Measurements from ENCODE around the gene ATG2B.

ATG2B gene

GRCh38 chr14:96362965-96363750 is at the start of gene ATG2B, which contains the start of gene GSKIP:
Gene ATG2B, minus strand, starts transcription at chr14:96363341. Its CDS starts 365 bp downstream, at chr14:96362976.
Gene GSKIP, plus strand, starts transcription at chr14:96363526. Its CDS starts 18,722 bp downstream, at chr14:96382248.
- peak; percentile 74 for DNase-seq (ENCODE audit: low read depth)

DNA sequence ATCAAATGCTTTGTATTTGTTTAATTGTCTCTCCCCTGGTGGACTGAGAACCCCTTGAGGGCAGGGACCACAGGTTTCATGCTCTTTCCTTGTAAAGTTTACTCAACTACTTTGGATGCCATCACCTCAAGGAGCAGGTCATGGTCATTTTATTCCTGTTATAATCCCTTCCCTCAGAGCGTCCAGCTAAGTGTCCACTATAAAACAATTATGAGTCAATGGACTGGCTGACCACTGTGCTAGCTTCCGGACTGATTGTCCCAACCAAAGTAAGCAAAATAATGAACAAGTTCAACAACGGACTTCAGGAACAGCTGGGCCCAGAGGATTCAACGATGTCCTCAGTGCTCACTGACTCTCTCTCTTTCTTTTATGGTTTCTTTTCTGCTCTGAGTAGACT is 47.0 kb upstream of the ATG2B start:
- no peak for DNase-seq (ENCODE audit: low read depth)

GRCh38 chr14:96409701-96410100 is 46.6 kb upstream of the ATG2B start:
- no peak for DNase-seq (ENCODE audit: low read depth)

DNA sequence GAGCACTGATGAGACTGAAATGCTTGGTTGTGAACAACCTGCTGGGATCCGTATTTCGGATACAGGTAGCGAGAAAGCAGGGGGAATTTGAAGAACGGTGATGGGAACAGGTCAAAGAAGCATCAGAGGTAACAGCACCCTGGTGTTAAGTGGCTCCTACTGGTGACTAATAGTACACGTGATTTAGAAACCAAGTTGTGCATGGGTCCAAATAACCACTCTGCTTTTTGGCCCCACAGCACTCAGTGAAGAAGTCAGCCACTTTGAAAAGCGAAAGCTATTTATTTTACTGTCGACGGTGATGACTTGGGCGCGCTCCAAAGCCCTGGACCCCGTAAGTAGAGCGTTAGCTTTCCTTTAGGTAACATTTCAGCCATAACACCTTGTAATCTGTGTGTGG is 45.5 kb upstream of the ATG2B start:
- DNase-seq (ENCODE audit: low read depth), result no peak

DNA sequence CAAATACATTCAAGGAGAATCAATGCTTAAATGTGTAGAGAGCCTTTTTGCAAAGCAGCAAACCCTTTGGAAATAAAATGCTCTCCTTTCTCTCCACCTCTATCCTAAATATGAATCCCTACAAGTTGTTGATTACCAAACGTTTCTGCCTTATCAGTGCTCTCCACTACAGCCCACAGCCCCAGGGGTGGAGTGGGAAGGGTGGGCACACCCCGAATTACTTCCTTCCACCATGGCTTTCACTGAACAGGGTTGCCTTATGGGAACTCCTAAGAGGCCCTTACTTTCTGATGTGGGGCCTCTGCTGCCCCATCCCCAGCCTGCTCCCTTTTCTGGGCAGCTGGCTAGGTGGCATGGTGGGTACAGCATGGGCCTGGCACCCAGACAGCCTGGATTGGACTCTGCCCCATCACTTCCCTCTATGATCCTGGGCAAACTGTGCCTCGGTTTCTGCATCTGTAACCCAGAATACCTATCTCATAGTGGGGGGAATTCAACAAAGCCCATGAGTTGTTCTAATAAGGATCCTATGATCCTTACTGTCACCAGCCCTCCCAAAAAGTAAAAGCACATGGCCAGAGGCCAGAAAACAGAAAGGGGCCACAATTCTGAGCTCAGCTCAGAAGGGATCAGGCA is 44.9 kb upstream of the ATG2B start:
- DNase-seq (ENCODE audit: low read depth), result peak; percentile 35

DNA sequence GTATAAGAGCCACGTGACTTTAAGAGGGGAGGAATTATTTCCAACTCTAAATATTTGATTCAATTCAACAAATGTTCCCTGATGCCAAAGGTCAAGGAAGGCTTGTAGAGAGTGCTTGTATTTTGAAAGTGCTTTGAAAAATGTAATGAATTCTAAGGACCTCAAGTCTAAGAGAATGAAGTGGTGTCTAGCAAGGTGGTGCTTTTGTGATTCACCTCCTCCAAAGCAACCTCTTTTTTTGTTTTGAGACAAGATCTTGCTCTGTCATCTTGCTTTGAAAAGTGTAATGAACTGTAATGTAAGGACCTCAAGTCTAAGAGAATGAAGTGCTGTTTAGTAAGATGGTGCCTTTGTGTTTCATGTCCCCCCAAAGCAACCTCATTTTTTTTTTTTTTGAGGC is 42.5 kb upstream of the ATG2B start:
- no peak for DNase-seq (ENCODE audit: low read depth)

DNA sequence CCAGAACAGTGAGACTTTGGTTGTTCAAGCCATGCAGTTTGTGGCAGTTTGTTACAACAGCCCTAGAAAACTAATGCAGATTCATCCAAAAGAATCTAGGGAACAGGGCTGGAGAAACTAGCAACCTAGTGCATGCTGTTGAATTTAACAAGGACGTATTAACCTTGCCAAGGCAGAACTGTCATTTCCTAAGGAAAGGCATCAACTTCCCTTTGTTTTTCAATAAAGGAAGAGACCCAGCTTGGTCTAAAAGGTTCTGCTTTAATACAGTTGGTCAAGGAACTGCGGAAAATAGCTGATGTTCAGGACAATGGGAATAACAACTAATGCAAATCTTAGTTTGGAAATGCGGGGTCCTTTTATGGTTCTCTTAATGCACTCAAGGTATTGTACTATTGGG is 40.3 kb upstream of the ATG2B start:
- DNase-seq (ENCODE audit: low read depth), result no peak

DNA sequence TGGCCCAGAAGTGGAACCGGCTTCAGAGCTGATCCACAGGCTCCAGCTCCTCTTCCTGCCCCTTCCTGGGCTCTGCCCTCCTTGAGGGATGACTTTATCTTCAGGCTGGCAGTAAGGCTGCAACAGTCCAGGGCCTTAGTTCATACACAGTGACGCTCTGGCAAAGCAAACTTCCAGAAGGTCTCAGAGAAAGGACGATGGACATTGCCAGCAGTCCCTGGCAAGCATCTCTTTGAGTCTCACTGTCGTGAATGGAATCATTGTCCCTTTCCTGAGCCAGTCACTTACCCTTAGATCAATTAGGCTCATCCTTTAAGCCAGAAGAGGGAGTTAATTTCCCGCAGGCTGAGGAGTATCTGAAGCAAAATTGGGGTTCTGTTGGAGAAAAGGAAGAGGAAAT is 37.4 kb upstream of the ATG2B start:
- DNase-seq (ENCODE audit: low read depth), result no peak

GRCh38 chr14:96399405-96399804 is 36.3 kb upstream of the ATG2B start:
- DNase-seq (ENCODE audit: low read depth), result no peak

GRCh38 chr14:96398921-96399320 is 35.8 kb upstream of the ATG2B start:
- DNase-seq (ENCODE audit: low read depth), result no peak

- no peak for DNase-seq (ENCODE audit: low read depth)
Observed at GRCh38 chr14:96398432-96398831, 35.3 kb upstream of the ATG2B start.

DNA sequence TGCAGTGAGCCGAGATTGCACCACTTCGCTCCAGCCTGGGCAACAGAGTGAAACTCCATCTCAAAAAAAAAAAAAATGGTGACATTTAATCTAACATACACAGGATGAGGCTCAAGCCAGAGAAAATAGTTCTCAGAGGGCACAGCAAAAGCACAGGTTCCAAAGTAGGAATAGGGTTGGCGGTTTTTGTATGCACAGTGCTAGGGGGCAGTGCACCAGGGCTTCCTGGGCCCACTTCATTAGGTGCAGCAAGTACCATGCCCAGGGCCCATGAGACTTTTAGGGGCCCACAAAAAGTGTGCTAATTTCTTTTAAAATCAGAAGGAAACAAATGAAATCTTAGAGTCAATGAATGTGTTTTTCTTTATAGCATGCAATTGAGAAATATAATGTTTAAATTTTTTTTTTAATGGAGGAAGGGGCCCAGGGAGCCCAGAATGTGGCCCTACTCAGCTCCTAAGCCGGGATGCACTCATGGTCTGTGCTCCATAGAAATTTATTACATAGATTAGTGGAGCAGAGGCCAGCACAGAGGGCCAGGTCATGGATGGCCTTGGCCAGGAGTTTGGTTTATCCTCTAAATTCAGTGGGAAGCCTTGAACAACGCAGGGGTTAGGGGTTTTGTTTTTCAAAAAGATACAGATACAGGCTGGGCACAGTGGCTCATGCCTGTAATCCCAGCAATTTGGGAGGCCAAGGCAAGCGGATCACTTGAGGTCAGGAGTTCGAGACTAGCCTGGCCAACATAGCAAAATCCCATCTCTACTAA is 31.1 kb upstream of the ATG2B start:
- no peak for DNase-seq (ENCODE audit: low read depth)

DNA sequence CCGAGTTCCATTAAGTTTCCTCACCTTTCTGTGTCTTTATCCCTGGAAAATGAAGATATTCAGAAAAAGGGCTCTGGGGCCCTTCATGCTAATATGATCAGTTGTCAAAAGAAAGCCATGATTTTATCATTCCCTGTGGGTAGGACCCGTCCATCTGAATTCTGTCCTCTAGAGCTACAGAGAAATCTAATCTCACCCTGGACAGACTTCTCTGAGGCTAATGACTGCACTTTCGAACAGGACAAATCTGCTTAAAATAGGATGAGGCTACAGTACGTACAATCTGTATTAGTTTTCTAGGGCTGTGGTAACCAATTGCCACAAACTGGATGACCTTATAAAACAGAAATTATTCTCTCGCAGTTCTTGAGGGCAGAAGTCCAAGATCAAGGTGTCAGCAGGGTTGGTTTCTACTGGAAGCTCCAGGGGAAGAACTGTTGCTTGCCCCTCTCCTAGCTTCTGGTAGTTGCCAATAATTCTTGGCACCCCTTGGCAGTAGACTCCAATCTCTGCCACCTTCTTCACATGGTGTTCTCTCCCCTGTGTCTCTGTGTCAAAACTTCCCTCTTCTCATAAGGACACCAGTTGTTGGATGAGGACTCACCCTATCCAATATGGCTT is 30.0 kb upstream of the ATG2B start:
- no peak for DNase-seq (ENCODE audit: low read depth)

- DNase-seq (ENCODE audit: low read depth), result peak; percentile 84
Observed at GRCh38 chr14:96391293-96392118, 28.4 kb upstream of the ATG2B start.

DNA sequence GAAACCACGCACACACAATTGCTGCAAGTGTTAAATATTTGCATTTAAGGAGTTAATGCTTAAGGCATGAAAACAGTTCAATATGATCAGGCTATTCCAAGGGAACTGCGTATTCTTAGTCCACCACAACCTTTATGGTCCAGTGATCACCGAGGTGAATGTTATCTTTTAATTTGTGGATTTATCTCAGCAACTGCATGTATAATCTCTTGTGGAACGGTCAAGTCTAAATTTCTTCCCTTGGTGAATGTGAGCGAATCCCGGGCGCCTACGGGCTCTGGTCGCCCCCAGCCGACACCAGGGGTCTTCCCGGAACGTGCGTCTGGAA is 27.8 kb upstream of the ATG2B start:
- DNase-seq (ENCODE audit: low read depth), result no peak

- no peak for DNase-seq (ENCODE audit: low read depth)
Observed at GRCh38 chr14:96385385-96385784, 22.2 kb upstream of the ATG2B start.

DNA sequence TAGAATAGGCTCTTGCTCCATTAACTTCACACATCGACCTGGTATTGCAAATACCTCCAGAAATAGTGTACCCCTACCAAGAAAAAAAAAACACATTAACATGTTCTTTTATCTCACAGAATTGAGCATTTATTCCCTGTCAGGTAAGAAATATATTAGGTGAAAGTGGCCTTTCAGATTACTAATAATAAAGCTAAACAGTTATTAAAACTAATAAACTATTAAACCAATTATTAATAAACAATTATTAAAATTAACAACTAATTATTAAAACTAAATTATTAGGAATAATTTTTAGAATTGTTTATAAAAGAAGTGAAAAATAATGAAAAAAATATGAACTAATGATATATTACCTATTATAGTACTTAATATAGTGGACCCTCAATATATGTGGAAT is 21.6 kb upstream of the ATG2B start:
- DNase-seq (ENCODE audit: low read depth), result no peak

- no peak for DNase-seq (ENCODE audit: low read depth)
Observed at GRCh38 chr14:96384053-96384452, 20.9 kb upstream of the ATG2B start.

DNA sequence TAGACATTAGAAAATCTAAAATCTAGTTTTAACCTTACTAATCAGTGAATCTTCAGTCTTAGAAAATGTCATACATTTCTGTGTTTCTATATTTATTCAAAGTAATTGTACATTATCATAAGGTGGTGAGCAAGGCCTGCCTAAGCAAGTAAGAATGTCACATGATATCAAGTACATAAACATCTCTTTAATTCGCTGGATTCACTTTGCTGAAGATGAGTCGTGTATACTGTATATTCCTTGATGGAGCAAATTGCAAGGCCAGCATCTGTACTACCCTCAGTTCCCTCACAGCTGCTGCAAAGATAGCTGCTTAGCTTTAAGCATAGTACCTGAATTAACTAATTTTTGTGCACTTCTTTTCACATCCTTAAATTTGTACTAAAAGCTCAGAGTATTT is 20.3 kb upstream of the ATG2B start:
- no peak for DNase-seq (ENCODE audit: low read depth)

- DNase-seq (ENCODE audit: low read depth), result no peak
Observed at GRCh38 chr14:96380735-96381134, 17.6 kb upstream of the ATG2B start.

DNA sequence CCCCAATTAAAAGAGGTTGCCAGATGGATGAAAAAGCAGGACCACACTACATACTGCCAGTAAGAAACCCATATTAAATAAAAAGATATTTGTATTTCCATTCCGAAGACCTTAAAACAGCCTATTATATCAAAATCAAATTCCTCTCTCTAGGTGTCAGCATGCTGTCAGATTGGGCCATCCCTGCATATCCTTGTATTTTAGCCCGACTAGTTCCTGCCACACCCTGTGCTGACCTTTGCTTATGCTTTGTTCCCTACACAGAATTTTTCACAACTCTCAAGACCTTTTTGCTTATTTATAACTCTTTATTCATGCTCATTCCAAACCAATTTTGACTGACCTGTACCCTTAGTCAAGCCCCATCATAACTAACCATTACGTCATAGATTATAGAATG is 13.0 kb upstream of the ATG2B start:
- no peak for DNase-seq (ENCODE audit: low read depth)

DNA sequence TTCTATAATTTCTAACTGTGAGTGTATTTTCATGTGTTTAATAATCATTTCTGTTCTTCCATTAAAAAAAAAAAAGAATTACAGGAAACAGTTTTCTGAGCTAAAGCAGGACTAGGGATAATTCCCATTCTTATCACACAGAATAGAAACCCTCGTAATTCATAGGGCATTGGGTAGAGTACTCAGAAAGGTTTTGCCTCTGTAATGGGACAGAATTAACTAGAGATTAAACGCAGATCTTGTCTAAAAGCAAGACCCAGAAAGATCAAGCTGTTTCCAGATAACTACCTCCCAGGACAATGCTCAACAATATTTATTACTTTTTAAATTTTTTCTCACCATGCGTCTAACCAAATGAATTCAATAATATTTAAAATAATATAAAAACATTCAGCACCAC is 10.4 kb upstream of the ATG2B start:
- DNase-seq (ENCODE audit: low read depth), result no peak

Data from CMK (cell line).